Measurements from ENCODE around the gene ELFN2. TPM values are rescaled to one million over a fixed set of nuclear protein-coding genes. Genes with fewer than 3 reads are reported as not detected.

ELFN2 gene
- polyA plus RNA-seq, 1 donor from 2014 or later = 4.4 TPM

DNA sequence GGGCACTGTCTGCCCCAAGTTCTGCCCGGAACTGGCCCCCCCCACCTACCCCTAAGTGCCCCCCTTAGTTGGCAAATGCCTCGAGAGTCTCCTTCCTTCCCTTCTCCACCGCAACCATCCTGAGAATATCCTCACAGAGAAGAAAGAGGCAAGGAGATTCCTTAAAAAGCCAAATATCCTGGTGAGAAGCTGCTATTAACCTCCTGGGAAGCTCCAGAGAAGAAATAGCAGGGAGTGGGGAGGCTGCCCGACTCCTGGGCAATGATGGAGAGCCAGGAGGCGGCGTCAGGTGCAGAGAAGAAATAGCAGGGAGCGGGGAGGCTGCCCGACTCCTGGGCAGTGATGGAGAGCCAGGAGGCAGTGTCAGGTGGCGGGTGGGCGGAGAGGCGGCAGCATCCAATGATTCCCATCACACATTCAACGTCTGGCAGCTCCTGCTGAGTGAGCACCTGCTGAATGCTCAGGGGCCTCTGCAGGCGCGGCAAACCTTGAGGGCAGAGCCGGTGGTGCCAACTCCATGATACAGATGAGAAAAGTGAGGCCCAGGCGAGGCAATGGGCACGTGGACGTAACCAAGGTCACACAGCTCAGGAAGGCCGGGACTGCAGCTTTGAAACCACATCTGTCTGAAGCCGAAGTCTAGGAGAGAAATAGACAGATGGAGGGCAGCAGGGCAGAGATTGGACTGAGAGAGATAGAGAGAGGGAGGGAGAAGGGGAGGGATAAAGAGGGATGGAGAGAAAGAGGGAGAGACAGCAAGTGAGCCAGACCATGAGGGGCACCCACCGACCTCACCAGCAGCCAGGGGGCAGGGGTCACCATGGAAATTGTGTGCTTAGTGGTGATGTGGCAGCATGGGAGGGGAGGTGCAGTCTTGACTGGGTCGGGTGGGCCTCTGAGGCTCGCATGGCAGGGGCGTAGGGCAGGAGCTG, 86.7 kb downstream of the ELFN2 start:
- Histone ChIP-seq H3F3A (ENCODE audit: insufficient read depth, low read length, poor library complexity, severe bottlenecking) (no peaks in the 10 kb centered on the region), H3K9me3 (ENCODE audit: low read length) (no peaks in the 10 kb centered on the region), H3K27ac (ENCODE audit: low read length) (no peak overlapping the region), H3K79me2 (replicated peaks; ENCODE audit: insufficient read depth, low read length) (no peaks in the 10 kb centered on the region), H3K36me3 (ENCODE audit: insufficient read depth, low read length) (no peaks in the 10 kb centered on the region), H3K9me2 (ENCODE audit: insufficient read depth, low read length) (no peaks in the 10 kb centered on the region), H3K4me2 (ENCODE audit: low read length) (no peak overlapping the region), H2AFZ (ENCODE audit: low read depth, low read length) (no peak overlapping the region), H3K27me3 (ENCODE audit: insufficient read depth, low read depth, low read length) (peaks cover 4% of the 10 kb centered on the region), H4K20me1 (ENCODE audit: insufficient read depth) (no peaks in the 10 kb centered on the region), H3K4me3 (ENCODE audit: low read length) (no peak overlapping the region), H3K9ac (ENCODE audit: low read length) (no peak overlapping the region)
- TF ChIP-seq POLR2AphosphoS5 (IDR thresholded peaks at IDR 0.05) (peak; percentile 54), TAF1 (IDR thresholded peaks at IDR 0.05; ENCODE audit: low read depth) (no peak)
- TF ChIP-seq, protein P1, sequence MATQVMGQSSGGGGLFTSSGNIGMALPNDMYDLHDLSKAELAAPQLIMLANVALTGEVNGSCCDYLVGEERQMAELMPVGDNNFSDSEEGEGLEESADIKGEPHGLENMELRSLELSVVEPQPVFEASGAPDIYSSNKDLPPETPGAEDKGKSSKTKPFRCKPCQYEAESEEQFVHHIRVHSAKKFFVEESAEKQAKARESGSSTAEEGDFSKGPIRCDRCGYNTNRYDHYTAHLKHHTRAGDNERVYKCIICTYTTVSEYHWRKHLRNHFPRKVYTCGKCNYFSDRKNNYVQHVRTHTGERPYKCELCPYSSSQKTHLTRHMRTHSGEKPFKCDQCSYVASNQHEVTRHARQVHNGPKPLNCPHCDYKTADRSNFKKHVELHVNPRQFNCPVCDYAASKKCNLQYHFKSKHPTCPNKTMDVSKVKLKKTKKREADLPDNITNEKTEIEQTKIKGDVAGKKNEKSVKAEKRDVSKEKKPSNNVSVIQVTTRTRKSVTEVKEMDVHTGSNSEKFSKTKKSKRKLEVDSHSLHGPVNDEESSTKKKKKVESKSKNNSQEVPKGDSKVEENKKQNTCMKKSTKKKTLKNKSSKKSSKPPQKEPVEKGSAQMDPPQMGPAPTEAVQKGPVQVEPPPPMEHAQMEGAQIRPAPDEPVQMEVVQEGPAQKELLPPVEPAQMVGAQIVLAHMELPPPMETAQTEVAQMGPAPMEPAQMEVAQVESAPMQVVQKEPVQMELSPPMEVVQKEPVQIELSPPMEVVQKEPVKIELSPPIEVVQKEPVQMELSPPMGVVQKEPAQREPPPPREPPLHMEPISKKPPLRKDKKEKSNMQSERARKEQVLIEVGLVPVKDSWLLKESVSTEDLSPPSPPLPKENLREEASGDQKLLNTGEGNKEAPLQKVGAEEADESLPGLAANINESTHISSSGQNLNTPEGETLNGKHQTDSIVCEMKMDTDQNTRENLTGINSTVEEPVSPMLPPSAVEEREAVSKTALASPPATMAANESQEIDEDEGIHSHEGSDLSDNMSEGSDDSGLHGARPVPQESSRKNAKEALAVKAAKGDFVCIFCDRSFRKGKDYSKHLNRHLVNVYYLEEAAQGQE (IDR thresholded peaks at IDR 0.05; ENCODE audit: borderline replicate concordance) = no peak

DNA sequence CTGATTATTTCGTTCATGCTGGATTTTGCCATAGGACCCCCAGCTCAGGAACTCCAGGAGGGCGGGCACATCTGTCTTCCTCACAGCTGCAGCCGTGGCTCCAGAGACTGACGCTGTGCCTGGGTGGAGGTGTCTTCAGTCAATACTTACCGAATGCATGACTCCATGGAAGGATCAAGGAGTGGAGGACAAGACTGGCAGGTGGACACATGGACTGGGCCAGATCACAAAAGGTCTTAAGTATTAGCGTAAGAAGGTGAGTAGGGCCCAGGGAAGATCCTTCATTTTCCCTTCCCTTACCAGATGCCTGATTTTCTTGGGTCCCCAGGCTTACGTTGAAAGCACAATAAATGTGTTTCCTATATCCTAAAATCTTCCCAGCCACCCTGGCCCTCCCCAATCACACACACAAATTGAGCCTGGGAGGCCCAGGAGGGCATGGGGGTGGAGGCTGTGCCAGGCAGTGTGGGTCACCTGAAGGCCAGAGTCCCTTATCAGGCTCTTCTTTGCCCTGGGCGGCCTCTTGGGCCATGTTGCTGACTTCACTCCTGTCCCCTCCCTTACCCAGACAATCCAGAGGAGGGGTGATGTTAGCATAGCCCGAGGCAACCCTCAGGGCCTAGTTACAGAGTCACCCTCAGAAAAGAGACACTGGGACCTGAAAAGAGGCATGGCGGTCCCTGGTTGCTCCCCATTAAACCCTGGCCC, 88.6 kb downstream of the ELFN2 start:
- no peak overlapping the region for H2AFZ ChIP-seq (ENCODE audit: low read depth, low read length)

More for the DNA sequence above, 88.6 kb downstream of the ELFN2 start:
- no peak for TF ChIP-seq MXI1 (conservative IDR thresholded peaks at IDR 0.05; ENCODE audit: poor library complexity, severe bottlenecking)
- no peak for TF ChIP-seq RAD21 (conservative IDR thresholded peaks at IDR 0.05)
- TF ChIP-seq EZH2 (IDR thresholded peaks at IDR 0.05; ENCODE audit: borderline replicate concordance, insufficient read depth, low read length, poor library complexity, severe bottlenecking) = no peak
- TF ChIP-seq, protein P2, sequence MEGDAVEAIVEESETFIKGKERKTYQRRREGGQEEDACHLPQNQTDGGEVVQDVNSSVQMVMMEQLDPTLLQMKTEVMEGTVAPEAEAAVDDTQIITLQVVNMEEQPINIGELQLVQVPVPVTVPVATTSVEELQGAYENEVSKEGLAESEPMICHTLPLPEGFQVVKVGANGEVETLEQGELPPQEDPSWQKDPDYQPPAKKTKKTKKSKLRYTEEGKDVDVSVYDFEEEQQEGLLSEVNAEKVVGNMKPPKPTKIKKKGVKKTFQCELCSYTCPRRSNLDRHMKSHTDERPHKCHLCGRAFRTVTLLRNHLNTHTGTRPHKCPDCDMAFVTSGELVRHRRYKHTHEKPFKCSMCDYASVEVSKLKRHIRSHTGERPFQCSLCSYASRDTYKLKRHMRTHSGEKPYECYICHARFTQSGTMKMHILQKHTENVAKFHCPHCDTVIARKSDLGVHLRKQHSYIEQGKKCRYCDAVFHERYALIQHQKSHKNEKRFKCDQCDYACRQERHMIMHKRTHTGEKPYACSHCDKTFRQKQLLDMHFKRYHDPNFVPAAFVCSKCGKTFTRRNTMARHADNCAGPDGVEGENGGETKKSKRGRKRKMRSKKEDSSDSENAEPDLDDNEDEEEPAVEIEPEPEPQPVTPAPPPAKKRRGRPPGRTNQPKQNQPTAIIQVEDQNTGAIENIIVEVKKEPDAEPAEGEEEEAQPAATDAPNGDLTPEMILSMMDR (IDR thresholded peaks at IDR 0.05; ENCODE audit: poor library complexity, severe bottlenecking) = no peak
- TF ChIP-seq TAF1 (IDR thresholded peaks at IDR 0.05; ENCODE audit: low read depth) = no peak
- TF ChIP-seq, protein P1 (IDR thresholded peaks at IDR 0.05; ENCODE audit: borderline replicate concordance) = no peak
- no peaks in the 10 kb centered on the region for H4K20me1 ChIP-seq (ENCODE audit: insufficient read depth)
- H3K4me3 ChIP-seq (ENCODE audit: low read length) = no peak overlapping the region
- H3K9me3 ChIP-seq (ENCODE audit: low read length) = no peaks in the 10 kb centered on the region
- H3K36me3 ChIP-seq (ENCODE audit: insufficient read depth, low read length) = no peaks in the 10 kb centered on the region
- no peaks in the 10 kb centered on the region for H3F3A ChIP-seq (ENCODE audit: insufficient read depth, low read length, poor library complexity, severe bottlenecking)
- H3K79me2 ChIP-seq (replicated peaks; ENCODE audit: insufficient read depth, low read length) = no peaks in the 10 kb centered on the region
- H3K27me3 ChIP-seq (ENCODE audit: insufficient read depth, low read depth, low read length) = peaks cover 23% of the 10 kb centered on the region
- no peak overlapping the region for H3K4me2 ChIP-seq (ENCODE audit: low read length)
- H3K27ac ChIP-seq (ENCODE audit: low read length) = no peak overlapping the region
- no peaks in the 10 kb centered on the region for H3K9me2 ChIP-seq (ENCODE audit: insufficient read depth, low read length)
- H3K9ac ChIP-seq (ENCODE audit: low read length) = no peak overlapping the region

All from neural cell (in vitro differentiated cells).